ENCODE results near the gene IRX5. TPM values are rescaled to one million over a fixed set of nuclear protein-coding genes. Genes with fewer than 3 reads are reported as not detected.

The IRX5 gene
- total and polyA plus RNA-seq, 2 experiments from 2014 or later, result 22.0 to 69.1 TPM

- Histone ChIP-seq H3K36me3 (peaks cover 6% of the 10 kb centered on the region), H3K27me3 (no peaks in the 10 kb centered on the region), H3K4me1 (ENCODE audit: low read depth) (peaks cover 7% of the 10 kb centered on the region), H3K4me3 (peak overlapping the region; percentile 96), H3K27ac (peak overlapping the region; percentile 94), H3K9me3 (ENCODE audit: low read depth) (no peaks in the 10 kb centered on the region)
- no peak for TF ChIP-seq CTCF (IDR thresholded peaks at IDR 0.05; ENCODE audit: low read depth, low read length)
- peak; percentile 24 to 64 for DNase-seq (ENCODE audit: low read depth in 1 of 2, low spot score in 1 of 2)
These were observed 702 bp downstream of the IRX5 start for GRCh38 chr16:54931120-54932014.

GRCh38 chr16:54932021-54932660 lies 1.5 kb downstream of the IRX5 start:
- TF ChIP-seq CTCF (IDR thresholded peaks at IDR 0.05; ENCODE audit: low read depth, low read length), result no peak
- Histone ChIP-seq H3K4me1 (ENCODE audit: low read depth) (peaks cover 7% of the 10 kb centered on the region), H3K36me3 (peaks cover 6% of the 10 kb centered on the region), H3K27me3 (peaks cover 3% of the 10 kb centered on the region), H3K4me3 (peak overlapping the region; percentile 96), H3K27ac (peak overlapping the region; percentile 94), H3K9me3 (ENCODE audit: low read depth) (no peaks in the 10 kb centered on the region)
- DNase-seq (ENCODE audit: low read depth in 1 of 2, low spot score in 1 of 2), result peak in 1 of 2 donors; percentile 35

GRCh38 chr16:54932737-54933254 lies 2.1 kb downstream of the IRX5 start:
- no peaks in the 10 kb centered on the region for H3K9me3 ChIP-seq (ENCODE audit: low read depth)
- H3K27me3 ChIP-seq, result peaks cover 8% of the 10 kb centered on the region
- H3K27ac ChIP-seq, result peak overlapping the region; percentile 94
- DNase-seq (ENCODE audit: low read depth in 1 of 2, low spot score in 1 of 2), result peak in 1 of 2 donors; percentile 54
- no peak for TF ChIP-seq CTCF (IDR thresholded peaks at IDR 0.05; ENCODE audit: low read depth, low read length)
- H3K4me1 ChIP-seq (ENCODE audit: low read depth), result peaks cover 7% of the 10 kb centered on the region
- H3K36me3 ChIP-seq, result peaks cover 6% of the 10 kb centered on the region
- H3K4me3 ChIP-seq, result peak overlapping the region; percentile 96

GRCh38 chr16:54933281-54934011 lies 2.8 kb downstream of the IRX5 start:
- Histone ChIP-seq H3K4me1 (ENCODE audit: low read depth) (peaks cover 7% of the 10 kb centered on the region), H3K27ac (peak overlapping the region; percentile 49), H3K27me3 (peaks cover 14% of the 10 kb centered on the region), H3K36me3 (peaks cover 6% of the 10 kb centered on the region), H3K4me3 (peak overlapping the region; percentile 96), H3K9me3 (ENCODE audit: low read depth) (no peaks in the 10 kb centered on the region)
- TF ChIP-seq CTCF (IDR thresholded peaks at IDR 0.05; ENCODE audit: low read depth, low read length), result no peak
- DNase-seq (ENCODE audit: low read depth in 1 of 2, low spot score in 1 of 2), result peak in 1 of 2 donors; percentile 46

Data from cardiac muscle cell (in vitro differentiated cells and primary cell).